GM18511 (cell line): ENCODE results near the gene PKDCC.

Source experiments
- ATAC-seq: cut with Tn5 transposase; IDR thresholded peaks from one replicate; pipeline ENCODE4 v1.9.1; 2021; ENCODE audit warnings: mild to moderate bottlenecking, moderate library complexity; ENCODE audit not compliant: unreplicated experiment

The PKDCC gene

GRCh38 chr2:42047488-42048298 lies at the start of gene PKDCC:
TSS of gene PKDCC (plus strand) at chr2:42048021. CDS start at chr2:42048200, 179 bp downstream.
- ATAC-seq, result peak; percentile 67

GRCh38 chr2:41998186-41999127 lies 49.4 kb upstream of the PKDCC start:
- ATAC-seq, result no peak

- ATAC-seq, result no peak
Measured at GRCh38 chr2:41999128-41999480, 48.7 kb upstream of the PKDCC start.

- ATAC-seq, result no peak
Measured at GRCh38 chr2:41999592-42000281, 48.1 kb upstream of the PKDCC start.

- no peak for ATAC-seq
Measured at GRCh38 chr2:42001711-42002201, 46.1 kb upstream of the PKDCC start.

- ATAC-seq, result no peak
Measured at GRCh38 chr2:42007551-42007950, 40.3 kb upstream of the PKDCC start.

GRCh38 chr2:42008241-42008921 lies 39.4 kb upstream of the PKDCC start:
- no peak for ATAC-seq

GRCh38 chr2:42009657-42010580 lies 37.9 kb upstream of the PKDCC start:
- ATAC-seq, result peak; percentile 77

- no peak for ATAC-seq
Measured at GRCh38 chr2:42010743-42011298, 37.0 kb upstream of the PKDCC start.

GRCh38 chr2:42012137-42012536 lies 35.7 kb upstream of the PKDCC start:
- ATAC-seq, result no peak

- ATAC-seq, result no peak
Measured at GRCh38 chr2:42012651-42013050, 35.2 kb upstream of the PKDCC start.

- ATAC-seq, result no peak
Measured at GRCh38 chr2:42013409-42013808, 34.4 kb upstream of the PKDCC start.

- ATAC-seq, result no peak
Measured at GRCh38 chr2:42021464-42021863, 26.4 kb upstream of the PKDCC start.

- ATAC-seq, result no peak
Measured at GRCh38 chr2:42025151-42025582, 22.7 kb upstream of the PKDCC start.

- ATAC-seq, result no peak
Measured at GRCh38 chr2:42026272-42026671, 21.5 kb upstream of the PKDCC start.

GRCh38 chr2:42028571-42029148 lies 19.2 kb upstream of the PKDCC start:
- peak; percentile 83 for ATAC-seq

GRCh38 chr2:42029171-42029570 lies 18.6 kb upstream of the PKDCC start:
- ATAC-seq, result peak; percentile 28

- no peak for ATAC-seq
Measured at GRCh38 chr2:42029639-42030199, 18.1 kb upstream of the PKDCC start.
